B cell (primary cell): Measurements from ENCODE around the gene TLE2. TPM values are rescaled to one million over a fixed set of nuclear protein-coding genes. Genes with fewer than 3 reads are reported as not detected.

Source experiments
- ATAC-seq: fragments of 200-7000 bp; cut with Tn5 transposase; one replicate; pipeline ENCODE4 v1.10.0; 2021; ENCODE audit warnings: low read depth, mild to moderate bottlenecking, moderate number of reproducible peaks, moderate library complexity
- CTCF ChIA-PET: fragments of 350-600 bp; sonication (Branson Sonifier 250); formaldehyde crosslinking; loops from one replicate; lab custom pipeline; 2021; ENCODE audit warnings: antibody characterized with exemption, inconsistent platforms; lab: Charles Lee
- POLR2A ChIA-PET: fragments of 350-600 bp; sonication (Branson Sonifier 250); formaldehyde crosslinking; loops from one replicate; lab custom pipeline; 2021; ENCODE audit warnings: antibody characterized with exemption; lab: Charles Lee
- DNase-seq: peaks from one replicate; pipeline ENCODE4 v3.0.0; 2013
- H2AFZ ChIP-seq: 2 replicates; pipeline ENCODE4 v1.6.1; 2012; ENCODE audit warnings: mild to moderate bottlenecking, low read depth, low read length; ENCODE audit not compliant: insufficient read depth, poor library complexity, severe bottlenecking
- H3K27ac ChIP-seq, 2 donors: 1 replicate in 1 of 2; 2 replicates in 1 of 2; pipeline ENCODE4 v1.5.1; 2012 to 2013; ENCODE audit warnings: low read length in 2 of 2, mild to moderate bottlenecking in 2 of 2, moderate library complexity in 1 of 2
- H3K27me3 ChIP-seq, 4 experiments: fragments of 200-600 bp in 1 of 4; sonication (generic) in 1 of 4; replicated peaks in 1 of 4; 1 replicate in 2 of 4; 2 replicates in 2 of 4; pipeline versions ENCODE4 v1.6.1 to v1.7.0; 2013 to 2016; ENCODE audit warnings: low read length in 3 of 4, mild to moderate bottlenecking in 2 of 4, mixed read lengths in 1 of 4, moderate library complexity in 1 of 4; ENCODE audit not compliant: insufficient read depth in 4 of 4, control insufficient read depth in 3 of 4; ENCODE audit errors: control extremely low read depth in 1 of 4
- H3K36me3 ChIP-seq, 2 experiments: replicated peaks in 1 of 2; 1 replicate in 1 of 2; 2 replicates in 1 of 2; pipeline versions ENCODE4 v1.6.1 to v1.7.1; 2013; ENCODE audit warnings: low read length in 1 of 2; ENCODE audit not compliant: insufficient read depth in 2 of 2, control insufficient read depth in 1 of 2; ENCODE audit errors: control extremely low read depth in 1 of 2, extremely low read depth in 1 of 2
- H3K4me1 ChIP-seq, 2 donors: fragments of 200-600 bp in 1 of 2; sonication (generic) in 1 of 2; 1 replicate in 1 of 2; 2 replicates in 1 of 2; pipeline versions ENCODE4 v1.5.1 to v1.6.1; 2013 to 2017; ENCODE audit warnings: low read length in 2 of 2; ENCODE audit not compliant: control insufficient read depth in 2 of 2, insufficient read depth in 2 of 2
- H3K4me2 ChIP-seq: replicated peaks from 2 replicates; pipeline ENCODE3; 2012; ENCODE audit warnings: mild to moderate bottlenecking, low read depth, low read length; ENCODE audit not compliant: poor library complexity, severe bottlenecking
- H3K4me3 ChIP-seq, 5 experiments: fragments of 200-600 bp in 1 of 5; sonication (generic) in 1 of 5; 1 replicate in 3 of 5; 2 replicates in 2 of 5; pipeline versions ENCODE4 v1.5.1 to v1.7.0; 2011 to 2016; ENCODE audit warnings: low read length in 4 of 5, mild to moderate bottlenecking in 4 of 5, low read depth in 2 of 5, control low read depth in 1 of 5, moderate library complexity in 1 of 5; ENCODE audit not compliant: insufficient read depth in 1 of 5; ENCODE audit errors: control extremely low read depth in 1 of 5, extremely low read depth in 1 of 5
- H3K79me2 ChIP-seq: fragments of 200-600 bp; sonication (generic); one replicate; pipeline ENCODE4 v1.6.0; 2016; ENCODE audit warnings: low read length; ENCODE audit not compliant: control insufficient read depth, insufficient read depth
- H3K9ac ChIP-seq: fragments of 200-600 bp; sonication (generic); 2 replicates; pipeline ENCODE4 v1.6.1; 2017; ENCODE audit warnings: mild to moderate bottlenecking, low read length, moderate library complexity
- H3K9me3 ChIP-seq, 3 donors: one replicate each; pipeline versions ENCODE4 v1.6.1 to v1.7.1; 2013; ENCODE audit warnings: low read length in 2 of 3; ENCODE audit not compliant: control insufficient read depth in 2 of 3, insufficient read depth in 1 of 3; ENCODE audit errors: control extremely low read depth in 1 of 3
- H4K20me1 ChIP-seq: 2 replicates; pipeline ENCODE4 v1.6.0; 2012; ENCODE audit warnings: mild to moderate bottlenecking, low read length; ENCODE audit not compliant: insufficient read depth, control insufficient read depth, poor library complexity, severe bottlenecking
- H3K27ac Mint-ChIP-seq: one replicate; pipeline ENCODE4 v1.8.0; 2021; ENCODE audit warnings: mixed read lengths
- H3K27me3 Mint-ChIP-seq: one replicate; pipeline ENCODE4 v1.8.0; 2021; ENCODE audit warnings: mixed read lengths
- H3K4me1 Mint-ChIP-seq: one replicate; pipeline ENCODE4 v1.8.0; 2021; ENCODE audit warnings: mixed read lengths
- H3K4me3 Mint-ChIP-seq: one replicate; pipeline ENCODE4 v1.8.0; 2021; ENCODE audit warnings: mixed read lengths
- H3K9me3 Mint-ChIP-seq: one replicate; pipeline ENCODE4 v1.8.0; 2022; ENCODE audit warnings: mixed read lengths; ENCODE audit not compliant: insufficient read depth
- EZH2 ChIP-seq: IDR thresholded peaks from 2 replicates; pipeline ENCODE4 v1.6.1; 2012; ENCODE audit warnings: borderline replicate concordance, low read depth, mild to moderate bottlenecking, moderate library complexity, low read length; ENCODE audit not compliant: insufficient read depth, poor library complexity, severe bottlenecking
- WGBS: methylation state at CpG from one replicate; pipeline ENCODE4 v1.1.5; 2013; ENCODE audit warnings: missing lambda C conversion rate; ENCODE audit not compliant: insufficient coverage; 5-methylcytosine and 5-hydroxymethylcytosine counted together
- intact Hi-C: fragments of 100-400 bp; cut with micrococcal nuclease; formaldehyde crosslinking; loops from one replicate; pipeline ENCODE4 v1.10.0; 2022
- polyA plus RNA-seq: library from polyadenylated mRNA; depleted of rRNA; stranded (reverse); fragments of >200 nt; gene quantifications from 2 replicates; pipeline ENCODE4 v1.2.3, GENCODE V29; 2012
- total RNA-seq, 2 donors: library from RNA; stranded (reverse); fragments of 120-200 nt in 1 of 2; gene quantifications; 1 replicate in 1 of 2; 2 replicates in 1 of 2; pipeline versions ENCODE4 v1.2.3 to v1.2.4, GENCODE V29; 2013 to 2022
- TF ChIP-seq, protein P1 (sequence below): fragments of 200-600 bp; IDR thresholded peaks from one replicate; pipeline ENCODE4 v1.8.0; 2022; ENCODE audit warnings: antibody characterized with exemption, mild to moderate bottlenecking

The TLE2 gene
- total and polyA plus RNA-seq, 2 donors (not counting 1 experiment from before 2014, with no cell fraction given), result 3.0 to 5.3 TPM

DNA sequence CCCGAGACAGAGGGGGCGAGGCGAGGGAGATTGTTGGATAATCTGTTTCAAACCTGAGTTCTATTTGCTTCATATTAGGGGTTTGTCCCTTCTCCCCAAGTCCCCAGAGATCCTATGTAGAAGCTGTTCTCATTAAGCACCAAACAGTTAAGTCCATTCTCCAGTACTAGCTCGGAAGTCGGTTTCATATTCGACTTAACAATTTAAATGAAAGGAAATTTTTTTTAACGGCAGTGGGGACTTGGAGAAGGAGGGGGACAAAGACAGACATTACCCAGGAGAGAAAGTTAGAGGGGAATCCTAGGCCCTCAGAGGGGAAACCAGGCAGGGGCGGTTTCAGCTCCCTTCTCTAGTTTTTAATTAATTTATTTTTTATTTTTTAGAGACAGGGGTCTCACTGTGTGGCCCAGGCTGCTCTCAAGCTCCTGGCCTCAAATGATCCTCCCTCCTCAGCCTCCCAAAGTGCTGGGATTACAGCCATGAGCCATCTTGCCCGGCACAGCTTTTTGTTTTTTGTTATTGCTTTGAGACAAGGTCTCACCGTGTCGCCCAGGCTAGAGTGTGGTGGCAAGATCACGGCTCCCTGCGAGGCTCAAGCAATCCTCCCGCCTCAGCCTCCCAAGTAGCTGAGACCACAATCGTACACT is 13.7 kb upstream of the TLE2 start:
- Histone ChIP-seq H2AFZ (no peak overlapping the region), H3K4me3 (no peak overlapping the region), H3K4me1 (peaks cover 4 to 17% of the 10 kb centered on the region in 2 donors), H3K9ac (no peak overlapping the region), H4K20me1 (no peaks in the 10 kb centered on the region), H3K9me3 (no peaks in the 10 kb centered on the region), H3K4me2 (peak overlapping the region; percentile 57), H3K36me3 (no peaks in the 10 kb centered on the region), H3K27me3 (peaks cover 0 to 8% (median 0%) of the 10 kb centered on the region in 4 experiments), H3K27ac (no peak overlapping the region), H3K79me2 (no peaks in the 10 kb centered on the region)
- intact Hi-C loops, result no loop called here
- WGBS, result 86% methylated on average over 7 of the region's 15 CpGs
- ChIA-PET CTCF (interaction anchor here (1.2 to 1.4 kb wide), 6 partner anchors 10 to 92 kb away, joined by 4 to 5 read pairs (median 4); no protein-coding TSS in a partner anchor), POLR2A (interaction anchor here (0.6 to 0.7 kb wide), 3 partner anchors 11 to 155 kb away, joined by 3 to 5 read pairs (median 4); no protein-coding TSS in a partner anchor)
- Mint-ChIP-seq H3K9me3 (no peaks in the 10 kb centered on the region), H3K4me1 (peaks cover 22% of the 10 kb centered on the region), H3K4me3 (peak overlapping the region; percentile 9), H3K27ac (no peak overlapping the region), H3K27me3 (peaks cover 5% of the 10 kb centered on the region)
- no peak for DNase-seq
- no peak for ATAC-seq
- TF ChIP-seq EZH2, result no peak
- TF ChIP-seq, protein P1, sequence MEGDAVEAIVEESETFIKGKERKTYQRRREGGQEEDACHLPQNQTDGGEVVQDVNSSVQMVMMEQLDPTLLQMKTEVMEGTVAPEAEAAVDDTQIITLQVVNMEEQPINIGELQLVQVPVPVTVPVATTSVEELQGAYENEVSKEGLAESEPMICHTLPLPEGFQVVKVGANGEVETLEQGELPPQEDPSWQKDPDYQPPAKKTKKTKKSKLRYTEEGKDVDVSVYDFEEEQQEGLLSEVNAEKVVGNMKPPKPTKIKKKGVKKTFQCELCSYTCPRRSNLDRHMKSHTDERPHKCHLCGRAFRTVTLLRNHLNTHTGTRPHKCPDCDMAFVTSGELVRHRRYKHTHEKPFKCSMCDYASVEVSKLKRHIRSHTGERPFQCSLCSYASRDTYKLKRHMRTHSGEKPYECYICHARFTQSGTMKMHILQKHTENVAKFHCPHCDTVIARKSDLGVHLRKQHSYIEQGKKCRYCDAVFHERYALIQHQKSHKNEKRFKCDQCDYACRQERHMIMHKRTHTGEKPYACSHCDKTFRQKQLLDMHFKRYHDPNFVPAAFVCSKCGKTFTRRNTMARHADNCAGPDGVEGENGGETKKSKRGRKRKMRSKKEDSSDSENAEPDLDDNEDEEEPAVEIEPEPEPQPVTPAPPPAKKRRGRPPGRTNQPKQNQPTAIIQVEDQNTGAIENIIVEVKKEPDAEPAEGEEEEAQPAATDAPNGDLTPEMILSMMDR, result no peak
